Lung (tissue), 12 donors: ENCODE measurements around the gene ROCK1. TPM values are rescaled to one million over a fixed set of nuclear protein-coding genes. Genes with fewer than 3 reads are reported as not detected.
A peak's percentile ranks its signal among the peaks of the same experiment; 100 is the strongest.

Experiments used
- ATAC-seq: fragments of 200-7000 bp; cut with Tn5 transposase; one replicate; pipeline ENCODE4 v1.9.1; 2020; ENCODE audit warnings: moderate number of reproducible peaks; ENCODE audit not compliant: insufficient read depth, low FRiP score
- DNase-seq, 3 donors: peaks; one replicate each; pipeline ENCODE4 v3.0.0-alpha.2; 2013 to 2017
- H3K27ac ChIP-seq, 2 donors: one replicate each; pipeline ENCODE4 v1.5.1; 2013; ENCODE audit warnings: mild to moderate bottlenecking in 2 of 2, moderate library complexity in 2 of 2, control low read depth in 1 of 2, inconsistent platforms in 1 of 2, low read depth in 1 of 2, low read length in 1 of 2
- H3K27me3 ChIP-seq, 3 donors: one replicate each; pipeline ENCODE4 v1.5.1; 2013; ENCODE audit warnings: low read length in 2 of 3; ENCODE audit not compliant: control insufficient read depth in 3 of 3, insufficient read depth in 3 of 3
- H3K36me3 ChIP-seq, 4 donors: one replicate each; pipeline ENCODE4 v1.5.1; 2013; ENCODE audit warnings: low read length in 4 of 4, mild to moderate bottlenecking in 1 of 4, moderate library complexity in 1 of 4; ENCODE audit not compliant: control insufficient read depth in 4 of 4, insufficient read depth in 4 of 4
- H3K4me1 ChIP-seq, 5 donors: one replicate each; pipeline ENCODE4 v1.5.1; 2013; ENCODE audit warnings: low read length in 5 of 5, mild to moderate bottlenecking in 2 of 5, moderate library complexity in 1 of 5; ENCODE audit not compliant: control insufficient read depth in 5 of 5, insufficient read depth in 5 of 5
- H3K4me3 ChIP-seq: one replicate; pipeline ENCODE4 v1.5.1; 2013; ENCODE audit warnings: mild to moderate bottlenecking, control low read depth, moderate library complexity
- H3K9ac ChIP-seq, 2 donors: one replicate each; pipeline ENCODE4 v1.5.1; 2013; ENCODE audit warnings: low read length in 2 of 2, control low read depth in 1 of 2; ENCODE audit not compliant: insufficient read depth in 1 of 2
- H3K9me3 ChIP-seq, 4 donors: one replicate each; pipeline ENCODE4 v1.5.1; 2013; ENCODE audit warnings: low read length in 3 of 4, mild to moderate bottlenecking in 1 of 4, moderate library complexity in 1 of 4; ENCODE audit not compliant: control insufficient read depth in 4 of 4, insufficient read depth in 3 of 4
- CTCF ChIP-seq: IDR thresholded peaks from 2 replicates; pipeline ENCODE4 v1.5.1; 2012; ENCODE audit warnings: mild to moderate bottlenecking; ENCODE audit errors: control extremely low read depth, extremely low read depth
- WGBS, 2 donors: extraction: QIAGEN DNeasy Blood & Tissue Kit; methylation state at CpG; one replicate each; pipeline ENCODE4 v1.1.7; 2013; 5-methylcytosine and 5-hydroxymethylcytosine counted together
- polyA plus RNA-seq, 2 donors: library from polyadenylated mRNA; stranded (reverse); fragments of 200-250 nt; gene quantifications; one replicate each; pipeline ENCODE4 v1.2.1, GENCODE V29; 2013
- total RNA-seq, 2 donors: library from RNA; depleted of rRNA in 1 of 2; stranded (reverse); fragments of >200 nt in 1 of 2; gene quantifications; one replicate each; pipeline ENCODE4 v1.2.1, GENCODE V29; 2014 to 2021
- donor health status: control.
- donor health status: control.
- donor health status: Bipolar disorder and iron deficiency.
- donor health status: healthy.
- donor health status: DM: yes; HTN: yes; CAD: no.

Gene ROCK1
- total and polyA plus RNA-seq, 4 donors: 13.4 to 115 (median 35.9) TPM

DNA sequence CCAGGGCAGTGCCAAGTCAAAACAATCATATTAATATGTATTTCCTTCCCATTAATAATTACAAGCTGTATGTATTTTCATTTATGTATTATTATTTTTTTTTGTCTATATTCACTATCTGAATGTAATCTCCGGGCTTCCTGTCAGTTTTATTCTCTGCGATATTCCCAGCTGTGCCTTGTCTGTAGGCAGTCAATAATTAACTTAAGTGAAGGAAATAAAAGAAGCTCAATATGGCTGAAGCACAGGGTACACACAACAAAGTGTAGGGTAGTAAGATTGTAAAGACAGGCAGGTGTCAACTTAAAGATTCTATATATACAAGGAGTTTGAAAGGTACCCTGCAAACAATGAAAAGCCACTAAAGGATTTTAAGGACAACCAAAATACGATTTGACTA is 122.9 kb downstream of the ROCK1 start:
- Histone ChIP-seq H3K27ac (no peak overlapping the region), H3K27me3 (no peaks in the 10 kb centered on the region), H3K4me3 (no peak overlapping the region), H3K4me1 (no peaks in the 10 kb centered on the region), H3K36me3 (peaks cover 12 to 29% (median 14%) of the 10 kb centered on the region in 4 donors), H3K9me3 (no peaks in the 10 kb centered on the region), H3K9ac (no peak overlapping the region)
- TF ChIP-seq CTCF: no peak
- DNase-seq (peak in 1 of 3 donors; percentile 8), ATAC-seq (no peak)
- 78% methylated on average over 3 of the region's 3 CpGs for WGBS, 2 donors

- Histone ChIP-seq H3K4me3 (no peak overlapping the region), H3K27me3 (no peaks in the 10 kb centered on the region), H3K36me3 (peaks cover 9 to 37% (median 22%) of the 10 kb centered on the region in 4 donors), H3K9ac (no peak overlapping the region), H3K9me3 (no peaks in the 10 kb centered on the region), H3K4me1 (no peaks in the 10 kb centered on the region), H3K27ac (no peak overlapping the region)
- no peak for TF ChIP-seq CTCF
- ATAC-seq (no peak), DNase-seq (no peak)
- WGBS, 2 donors: 88 to 92% methylated on average over 2 of the region's 2 CpGs
Measured at GRCh38 chr18:20975077-20975476, 136.5 kb downstream of the ROCK1 start.

DNA sequence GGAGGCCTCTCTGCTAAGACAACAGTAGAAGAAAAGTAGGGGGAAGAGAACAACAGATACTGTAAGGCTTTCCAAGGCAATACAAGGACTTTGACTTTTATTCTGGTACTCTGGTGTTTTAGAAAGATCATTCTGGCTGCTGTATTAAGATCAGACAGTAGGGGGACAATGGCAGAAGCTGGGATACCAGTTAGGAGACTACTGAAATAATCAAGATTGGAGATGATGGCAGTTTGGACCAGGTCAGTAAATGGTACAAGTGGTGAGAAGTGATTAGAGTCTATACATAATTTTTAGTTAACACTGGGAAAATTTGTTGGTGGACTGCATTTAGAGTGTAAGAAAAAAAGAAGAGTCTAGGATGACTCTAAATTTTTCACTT is 139.7 kb downstream of the ROCK1 start:
- no peak for TF ChIP-seq CTCF
- Histone ChIP-seq H3K36me3 (peaks cover 8 to 37% (median 11%) of the 10 kb centered on the region in 4 donors), H3K27me3 (no peaks in the 10 kb centered on the region), H3K4me1 (no peaks in the 10 kb centered on the region), H3K4me3 (no peak overlapping the region), H3K9ac (no peak overlapping the region), H3K9me3 (no peaks in the 10 kb centered on the region), H3K27ac (no peak overlapping the region)
- ATAC-seq (no peak), DNase-seq (peak in 2 of 3 donors; percentile 9 to 25)

DNA sequence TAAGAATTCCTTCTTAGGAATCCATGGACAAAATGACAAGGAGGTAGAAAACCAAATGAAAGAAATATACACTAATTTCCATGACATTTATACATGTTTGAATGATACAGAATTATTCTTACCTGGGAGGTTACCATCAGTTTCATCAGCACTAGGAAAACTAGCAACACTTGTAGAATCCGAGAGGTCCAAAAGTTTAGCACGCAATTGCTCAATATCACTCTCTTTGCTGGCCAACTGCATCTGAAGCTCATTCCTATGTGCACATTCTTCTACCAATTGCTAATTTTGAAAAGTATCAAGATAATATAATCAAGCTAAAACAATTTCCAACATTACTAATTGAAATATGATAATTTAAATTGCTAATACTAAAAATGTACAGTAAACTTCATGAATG is 144.8 kb downstream of the ROCK1 start:
- no peak overlapping the region for H3K4me3 ChIP-seq
- 97 to 100% methylated on average over 2 of the region's 2 CpGs for WGBS, 2 donors
- no peak overlapping the region for H3K9ac ChIP-seq
- H3K27me3 ChIP-seq: no peaks in the 10 kb centered on the region
- H3K9me3 ChIP-seq: no peaks in the 10 kb centered on the region
- ATAC-seq (no peak), DNase-seq (no peak)
- H3K27ac ChIP-seq: no peak overlapping the region
- no peaks in the 10 kb centered on the region for H3K4me1 ChIP-seq
- H3K36me3 ChIP-seq: peaks cover 3 to 19% (median 10%) of the 10 kb centered on the region in 4 donors
- no peak for TF ChIP-seq CTCF
